Transverse colon (tissue), 4 donors: ENCODE measurements around the gene E2F2. TPM values are rescaled to one million over a fixed set of nuclear protein-coding genes. Genes with fewer than 3 reads are reported as not detected.

ENCODE experiments used
- DNase-seq: peaks from one replicate; pipeline ENCODE4 v3.0.0-alpha.2; 2019
- H3K27ac ChIP-seq, 4 donors: fragments of 200-600 bp; sonication (generic); 2 replicates each; pipeline ENCODE4 v1.5.1; 2016 to 2018; ENCODE audit warnings: inconsistent platforms in 4 of 4
- H3K27me3 ChIP-seq: fragments of 200-600 bp; sonication (generic); 2 replicates; pipeline ENCODE4 v1.5.1; 2017; ENCODE audit warnings: inconsistent platforms
- H3K36me3 ChIP-seq, 4 donors: fragments of 200-600 bp; sonication (generic); 2 replicates each; pipeline ENCODE4 v1.5.1; 2017 to 2019; ENCODE audit warnings: inconsistent platforms in 4 of 4
- H3K4me1 ChIP-seq, 4 donors: fragments of 200-600 bp; sonication (generic); 2 replicates each; pipeline ENCODE4 v1.5.1; 2017 to 2020; ENCODE audit warnings: inconsistent platforms in 4 of 4
- H3K4me3 ChIP-seq, 4 donors: fragments of 200-600 bp; sonication (generic); 1 replicate in 1 of 4; 2 replicates in 3 of 4; pipeline versions ENCODE4 v1.5.1 to v1.6.1; 2017 to 2019; ENCODE audit warnings: inconsistent platforms in 4 of 4
- H3K9me3 ChIP-seq, 2 donors: fragments of 200-600 bp; sonication (generic); 2 replicates each; pipeline ENCODE4 v1.5.1; 2017 to 2019; ENCODE audit warnings: inconsistent platforms in 2 of 2
- EP300 ChIP-seq: sonication (generic); formaldehyde crosslinking; IDR thresholded peaks from one replicate; pipeline ENCODE4 v1.6.1; 2017; ENCODE audit warnings: antibody characterized with exemption, low read depth
- POLR2A ChIP-seq: fragments of 450-650 bp; IDR thresholded peaks from one replicate; pipeline ENCODE4 v1.6.1; 2016; ENCODE audit warnings: antibody characterized with exemption, mild to moderate bottlenecking, moderate library complexity
- POLR2AphosphoS5 ChIP-seq, 3 donors: sonication (generic); formaldehyde crosslinking; IDR thresholded peaks; one replicate each; pipeline ENCODE4 v1.6.1; 2016; ENCODE audit warnings: antibody characterized with exemption in 3 of 3
- WGBS, 2 donors: methylation state at CpG; one replicate each; pipeline ENCODE4 v1.1.5; 2018; ENCODE audit warnings: low coverage in 1 of 2; 5-methylcytosine and 5-hydroxymethylcytosine counted together
- in situ Hi-C, 4 donors: fragments of 200-750 bp; cut with MboI; loops; one replicate each; pipeline versions ENCODE4 v1.15.0 to v1.15.1; 2017; ENCODE audit warnings: low sequenced_read_pairs in 3 of 4, low pct_ligation_motif_present in 1 of 4, low pct_unique_long_range_greater_than_20kb in 1 of 4
- intact Hi-C: fragments of 100-400 bp; cut with DNase I; formaldehyde crosslinking; loops from one replicate; pipeline ENCODE4 v1.15.1; 2023; ENCODE audit warnings: low total_unique reads
- total RNA-seq, 4 donors: library from RNA; depleted of rRNA; stranded (reverse); fragments of >200 nt; gene quantifications; one replicate each; pipeline ENCODE4 v1.1.0, GENCODE V29; 2016
- TF ChIP-seq, protein P1 (sequence below), 5 experiments: fragments of 200-600 bp in 3 of 5; fragments of 450-650 bp in 2 of 5; sonication (generic) in 3 of 5; IDR thresholded peaks; 1 replicate in 2 of 5; 2 replicates in 3 of 5; pipeline ENCODE4 v1.5.1; 2016 to 2017; ENCODE audit warnings: antibody characterized with exemption in 5 of 5, inconsistent platforms in 3 of 5, mild to moderate bottlenecking in 2 of 5, moderate library complexity in 1 of 5

E2F2 gene
- total RNA-seq, 4 donors from 2014 or later = 6.7 to 11.6 (median 8.9) TPM

DNA sequence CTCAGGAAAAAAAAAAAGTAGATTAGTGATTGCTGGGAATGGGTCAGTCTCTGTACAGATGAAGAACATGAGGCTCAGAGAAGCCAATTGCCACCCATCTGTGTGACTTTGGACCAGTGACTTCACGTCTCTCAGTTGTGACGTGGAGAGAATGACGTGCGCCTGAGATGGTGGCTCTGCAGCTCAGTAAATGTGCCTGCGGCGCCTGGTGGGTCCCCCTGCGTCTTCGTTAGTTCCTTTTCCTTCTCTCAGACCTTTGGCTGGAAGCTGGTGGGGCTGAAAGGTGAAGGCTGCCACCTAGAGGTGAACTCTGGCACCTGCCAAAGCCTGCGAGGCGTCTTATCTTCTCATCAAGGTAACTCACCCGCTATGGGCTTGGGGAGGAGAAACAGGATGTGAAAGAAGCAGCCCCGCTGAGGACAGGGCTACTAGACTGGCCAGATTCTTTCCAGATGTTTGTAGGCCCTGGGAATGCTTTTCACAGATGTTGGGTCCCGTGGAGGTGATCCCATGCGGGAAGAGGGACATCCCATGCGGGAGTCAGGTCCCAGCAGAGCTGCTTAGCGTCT, 8.7 kb upstream of the E2F2 start:
- Histone ChIP-seq H3K4me1 (peaks cover 0 to 14% (median 8%) of the 10 kb centered on the region in 4 donors), H3K27me3 (no peaks in the 10 kb centered on the region), H3K4me3 (no peak overlapping the region), H3K36me3 (no peaks in the 10 kb centered on the region), H3K9me3 (no peaks in the 10 kb centered on the region), H3K27ac (peak overlapping the region in 3 of 4 donors; percentile 28 to 38 (median 38))
- 6% methylated on average over 16 of the region's 16 CpGs; no CpG with 5 or more reads in 1 of the 2 donors for WGBS, 2 donors
- peak; percentile 95 for DNase-seq
- TF ChIP-seq POLR2AphosphoS5 (IDR thresholded peaks at IDR 0.05) (peak in 1 of 3 donors; percentile 5), EP300 (no peak), POLR2A (no peak)
- TF ChIP-seq, protein P1, sequence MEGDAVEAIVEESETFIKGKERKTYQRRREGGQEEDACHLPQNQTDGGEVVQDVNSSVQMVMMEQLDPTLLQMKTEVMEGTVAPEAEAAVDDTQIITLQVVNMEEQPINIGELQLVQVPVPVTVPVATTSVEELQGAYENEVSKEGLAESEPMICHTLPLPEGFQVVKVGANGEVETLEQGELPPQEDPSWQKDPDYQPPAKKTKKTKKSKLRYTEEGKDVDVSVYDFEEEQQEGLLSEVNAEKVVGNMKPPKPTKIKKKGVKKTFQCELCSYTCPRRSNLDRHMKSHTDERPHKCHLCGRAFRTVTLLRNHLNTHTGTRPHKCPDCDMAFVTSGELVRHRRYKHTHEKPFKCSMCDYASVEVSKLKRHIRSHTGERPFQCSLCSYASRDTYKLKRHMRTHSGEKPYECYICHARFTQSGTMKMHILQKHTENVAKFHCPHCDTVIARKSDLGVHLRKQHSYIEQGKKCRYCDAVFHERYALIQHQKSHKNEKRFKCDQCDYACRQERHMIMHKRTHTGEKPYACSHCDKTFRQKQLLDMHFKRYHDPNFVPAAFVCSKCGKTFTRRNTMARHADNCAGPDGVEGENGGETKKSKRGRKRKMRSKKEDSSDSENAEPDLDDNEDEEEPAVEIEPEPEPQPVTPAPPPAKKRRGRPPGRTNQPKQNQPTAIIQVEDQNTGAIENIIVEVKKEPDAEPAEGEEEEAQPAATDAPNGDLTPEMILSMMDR (IDR thresholded peaks at IDR 0.05) = peak; percentile 88 to 97 (median 94)
- intact Hi-C loops (loop anchor here (2.0 kb wide), 1 partner anchor 43 kb away; no protein-coding TSS in a partner anchor), in situ Hi-C loops (loop anchor here (5.0 to 10.0 kb wide), 4 partner anchors 42 to 98 kb away; partner anchors contain the start of gene ASAP3 (in 1 of the 4))

DNA sequence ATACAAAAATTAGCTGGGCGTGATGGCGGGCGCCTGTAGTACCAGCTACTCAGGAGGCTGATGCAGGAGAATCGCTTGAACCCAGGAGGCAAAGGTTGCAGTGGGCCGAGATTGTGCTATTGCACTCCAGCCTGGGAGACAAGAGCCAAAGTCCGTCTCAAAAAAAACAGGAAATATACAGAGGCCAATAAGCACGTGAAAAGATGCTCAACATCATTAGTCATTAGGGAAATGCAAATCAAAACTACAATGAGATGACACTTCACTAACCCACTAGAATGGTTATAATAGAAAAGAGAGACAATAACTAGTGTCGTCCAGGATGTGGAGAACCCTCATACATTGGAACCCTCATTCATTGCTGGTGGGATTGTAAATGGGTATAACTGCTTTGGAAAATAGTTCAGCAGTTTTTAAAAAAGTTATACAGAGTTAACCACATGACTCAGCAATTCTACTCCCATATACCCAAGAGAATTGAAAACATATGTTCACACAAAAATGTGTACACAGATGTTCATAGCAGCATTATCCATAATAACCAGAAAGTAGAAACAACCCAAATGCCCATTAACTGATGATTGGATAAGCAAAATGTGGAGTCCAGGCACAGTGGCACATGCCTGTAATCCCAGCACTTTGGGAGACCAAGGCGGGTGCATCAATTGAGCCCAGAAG, 6.4 kb upstream of the E2F2 start:
- Histone ChIP-seq H3K9me3 (no peaks in the 10 kb centered on the region), H3K4me1 (peaks cover 4 to 27% (median 14%) of the 10 kb centered on the region in 4 donors), H3K27ac (no peak overlapping the region), H3K36me3 (no peaks in the 10 kb centered on the region), H3K27me3 (no peaks in the 10 kb centered on the region), H3K4me3 (no peak overlapping the region)
- intact Hi-C loops = no loop called here
- in situ Hi-C loops = loop anchor here in 2 of 4 donors (5.0 to 10.0 kb wide), 2 partner anchors 40 to 53 kb away; partner anchors contain the start of gene ASAP3 (in 1 of the 2)
- no peak for DNase-seq
- TF ChIP-seq POLR2AphosphoS5 (IDR thresholded peaks at IDR 0.05) = no peak
- TF ChIP-seq, protein P1 (IDR thresholded peaks at IDR 0.05) = no peak
- no peak for TF ChIP-seq POLR2A
- no peak for TF ChIP-seq EP300
- WGBS, 2 donors = 58 to 62% methylated on average over 4 to 9 of the region's 9 CpGs

DNA sequence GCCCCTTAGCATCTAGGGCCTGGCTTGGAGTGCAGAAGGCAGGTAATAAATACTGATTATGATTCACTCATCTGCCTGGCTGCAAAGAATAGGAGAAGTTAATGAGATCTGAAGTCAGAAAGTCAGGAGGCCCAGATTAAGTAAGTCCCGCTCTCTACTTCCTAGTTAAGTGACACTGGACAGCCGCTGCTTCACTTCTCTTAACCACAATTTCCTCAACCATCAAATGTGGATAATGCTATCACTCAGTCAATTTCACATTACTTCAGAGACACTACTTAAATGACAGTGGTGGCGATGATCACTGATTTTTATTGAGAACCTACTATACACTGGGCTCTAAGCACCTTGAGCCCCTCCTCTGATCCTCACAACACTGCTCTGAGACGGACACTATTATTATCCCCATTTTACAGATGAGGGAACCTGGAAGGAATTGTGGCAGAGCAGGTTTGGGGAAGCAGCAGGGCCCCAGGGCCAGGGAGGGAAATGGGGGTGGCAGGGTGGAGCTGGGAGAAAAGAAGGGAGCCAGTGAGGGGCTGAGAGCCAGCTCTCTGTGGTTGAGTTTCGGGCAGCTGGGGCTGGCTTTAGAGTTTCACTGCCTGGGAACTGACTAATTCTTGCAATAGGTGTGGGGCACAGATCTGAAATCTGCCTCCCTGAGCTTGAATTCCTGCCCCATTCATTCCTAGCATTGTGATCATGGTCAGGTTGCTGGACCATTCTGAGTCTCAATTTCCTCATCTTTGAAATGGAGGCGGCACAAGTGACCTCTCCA, 2.4 kb upstream of the E2F2 start:
- Histone ChIP-seq H3K4me1 (peaks cover 25 to 53% (median 41%) of the 10 kb centered on the region in 4 donors), H3K27me3 (no peaks in the 10 kb centered on the region), H3K4me3 (no peak overlapping the region), H3K9me3 (no peaks in the 10 kb centered on the region), H3K36me3 (no peaks in the 10 kb centered on the region), H3K27ac (peak overlapping the region in 2 of 4 donors; percentile 23 to 25)
- in situ Hi-C loops = loop anchor here in 1 of 4 donors (10.0 kb wide), 1 partner anchor 49 kb away; the partner anchor contains the start of gene ASAP3
- 75 to 80% methylated on average over 4 to 6 of the region's 6 CpGs for whole genome bisulfite sequencing, 2 donors
- TF ChIP-seq POLR2A = no peak
- no peak for TF ChIP-seq EP300
- TF ChIP-seq, protein P1 (IDR thresholded peaks at IDR 0.05) = no peak
- TF ChIP-seq POLR2AphosphoS5 (IDR thresholded peaks at IDR 0.05) = no peak
- intact Hi-C loops = no loop called here
- no peak for DNase-seq
